SK-N-MC (cell line): ENCODE data around the gene RPUSD1.

Experiments used
- EZH2 ChIP-seq: fragments of 200-600 bp; sonication (generic); IDR thresholded peaks from one replicate; pipeline ENCODE4 v1.6.1; 2017; ENCODE audit warnings: antibody characterized with exemption
- POLR2AphosphoS5 ChIP-seq: IDR thresholded peaks from 2 replicates; pipeline ENCODE4 v1.6.1; 2012; ENCODE audit warnings: mild to moderate bottlenecking, low read depth, low read length, borderline replicate concordance

- TF ChIP-seq POLR2AphosphoS5 = no peak
- no peak for TF ChIP-seq EZH2
These were observed 28.9 kb downstream of the RPUSD1 start for GRCh38 chr16:759110-759910.
